Smooth muscle cell (in vitro differentiated cells): ENCODE results near the gene MROH8. TPM values are rescaled to one million over a fixed set of nuclear protein-coding genes. Genes with fewer than 3 reads are reported as not detected.

Experiments
- DNase-seq: peaks from one replicate; lab custom pipeline; 2025; ENCODE audit not compliant: unreplicated experiment; lab: John Stamatoyannopoulos, UW
- H2AFZ ChIP-seq: fragments of 200-600 bp; sonication (generic); 2 replicates; pipeline ENCODE4 v1.6.0; 2016; ENCODE audit warnings: antibody characterized with exemption, low read depth, mild to moderate bottlenecking
- H3F3A ChIP-seq: fragments of 200-600 bp; sonication (generic); 2 replicates; pipeline ENCODE4 v1.6.0; 2017; ENCODE audit warnings: antibody characterized with exemption, low read depth
- H3K27ac ChIP-seq: fragments of 200-600 bp; sonication (generic); 2 replicates; pipeline ENCODE4 v1.5.1; 2016; ENCODE audit warnings: low read depth, mild to moderate bottlenecking
- H3K27me3 ChIP-seq: fragments of 200-600 bp; sonication (generic); 2 replicates; pipeline ENCODE4 v1.6.1; 2016; ENCODE audit warnings: low read depth, mild to moderate bottlenecking
- H3K36me3 ChIP-seq: fragments of 200-600 bp; sonication (generic); 2 replicates; pipeline ENCODE4 v1.5.1; 2016; ENCODE audit warnings: low read depth
- H3K4me1 ChIP-seq: fragments of 200-600 bp; sonication (generic); 2 replicates; pipeline ENCODE4 v1.5.1; 2016; ENCODE audit warnings: low read depth
- H3K4me2 ChIP-seq: fragments of 200-600 bp; sonication (generic); 2 replicates; pipeline ENCODE4 v1.6.0; 2016; ENCODE audit warnings: mild to moderate bottlenecking
- H3K4me3 ChIP-seq: fragments of 200-600 bp; sonication (generic); 2 replicates; pipeline ENCODE4 v1.5.1; 2016; ENCODE audit warnings: mild to moderate bottlenecking
- H3K79me2 ChIP-seq: fragments of 200-600 bp; sonication (generic); 2 replicates; pipeline ENCODE4 v1.6.0; 2016; ENCODE audit warnings: low read depth, mild to moderate bottlenecking
- H3K9ac ChIP-seq: fragments of 200-600 bp; sonication (generic); 2 replicates; pipeline ENCODE4 v1.6.0; 2016; ENCODE audit warnings: low read depth
- H3K9me3 ChIP-seq: fragments of 200-600 bp; sonication (generic); replicated peaks from 2 replicates; pipeline ENCODE4 v1.5.1; 2016; ENCODE audit warnings: low read depth
- H4K20me1 ChIP-seq: fragments of 200-600 bp; sonication (generic); 2 replicates; pipeline ENCODE4 v1.6.0; 2016; ENCODE audit warnings: low read depth
- WGBS: methylation state at CpG from one replicate; pipeline ENCODE4 v1.1.7; 2016; ENCODE audit warnings: low lambda C conversion rate; 5-methylcytosine and 5-hydroxymethylcytosine counted together
- polyA plus RNA-seq: library from polyadenylated mRNA; unstranded; fragments of >200 nt; fragmentation: Nextera tagmentation; extraction: Ambion mirVana; gene quantifications from 2 replicates; pipeline ENCODE4 v1.2.1, GENCODE V29; 2016
- total RNA-seq: library from RNA; depleted of rRNA; stranded (reverse); fragments of >200 nt; gene quantifications from 2 replicates; pipeline ENCODE4 v1.2.3, GENCODE V29; 2014
- TF ChIP-seq, protein P1 (sequence below): fragments of 200-600 bp; sonication (generic); IDR thresholded peaks from 2 replicates; pipeline ENCODE4 v1.5.1; 2017; ENCODE audit warnings: borderline replicate concordance, mild to moderate bottlenecking, antibody characterized with exemption; ENCODE audit not compliant: insufficient read depth, poor library complexity, severe bottlenecking

The MROH8 gene
- total and polyA plus RNA-seq, 2 experiments from 2014 or later, result 0.81 to 1.6 TPM

GRCh38 chr20:37158248-37158647, 21.1 kb downstream of the MROH8 start:
- Histone ChIP-seq H2AFZ (no peak overlapping the region), H3K79me2 (no peaks in the 10 kb centered on the region), H4K20me1 (no peaks in the 10 kb centered on the region), H3F3A (no peaks in the 10 kb centered on the region), H3K9ac (no peak overlapping the region), H3K36me3 (no peaks in the 10 kb centered on the region), H3K4me2 (no peak overlapping the region), H3K4me3 (no peak overlapping the region), H3K27ac (no peak overlapping the region), H3K4me1 (no peaks in the 10 kb centered on the region), H3K9me3 (no peaks in the 10 kb centered on the region), H3K27me3 (peaks cover 4% of the 10 kb centered on the region)
- DNase-seq, result no peak
- TF ChIP-seq, protein P1, sequence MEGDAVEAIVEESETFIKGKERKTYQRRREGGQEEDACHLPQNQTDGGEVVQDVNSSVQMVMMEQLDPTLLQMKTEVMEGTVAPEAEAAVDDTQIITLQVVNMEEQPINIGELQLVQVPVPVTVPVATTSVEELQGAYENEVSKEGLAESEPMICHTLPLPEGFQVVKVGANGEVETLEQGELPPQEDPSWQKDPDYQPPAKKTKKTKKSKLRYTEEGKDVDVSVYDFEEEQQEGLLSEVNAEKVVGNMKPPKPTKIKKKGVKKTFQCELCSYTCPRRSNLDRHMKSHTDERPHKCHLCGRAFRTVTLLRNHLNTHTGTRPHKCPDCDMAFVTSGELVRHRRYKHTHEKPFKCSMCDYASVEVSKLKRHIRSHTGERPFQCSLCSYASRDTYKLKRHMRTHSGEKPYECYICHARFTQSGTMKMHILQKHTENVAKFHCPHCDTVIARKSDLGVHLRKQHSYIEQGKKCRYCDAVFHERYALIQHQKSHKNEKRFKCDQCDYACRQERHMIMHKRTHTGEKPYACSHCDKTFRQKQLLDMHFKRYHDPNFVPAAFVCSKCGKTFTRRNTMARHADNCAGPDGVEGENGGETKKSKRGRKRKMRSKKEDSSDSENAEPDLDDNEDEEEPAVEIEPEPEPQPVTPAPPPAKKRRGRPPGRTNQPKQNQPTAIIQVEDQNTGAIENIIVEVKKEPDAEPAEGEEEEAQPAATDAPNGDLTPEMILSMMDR, result no peak
- 96% methylated on average over 4 of the region's 4 CpGs for WGBS

GRCh38 chr20:37155987-37156386, 23.4 kb downstream of the MROH8 start:
- WGBS, result 91% methylated on average over 9 of the region's 9 CpGs
- TF ChIP-seq, protein P1, result no peak
- Histone ChIP-seq H3K27ac (no peak overlapping the region), H3F3A (no peaks in the 10 kb centered on the region), H3K9me3 (no peaks in the 10 kb centered on the region), H3K36me3 (no peaks in the 10 kb centered on the region), H3K9ac (no peak overlapping the region), H3K79me2 (no peaks in the 10 kb centered on the region), H3K27me3 (no peaks in the 10 kb centered on the region), H2AFZ (no peak overlapping the region), H3K4me3 (no peak overlapping the region), H4K20me1 (no peaks in the 10 kb centered on the region), H3K4me2 (no peak overlapping the region), H3K4me1 (no peaks in the 10 kb centered on the region)
- no peak for DNase-seq

DNA sequence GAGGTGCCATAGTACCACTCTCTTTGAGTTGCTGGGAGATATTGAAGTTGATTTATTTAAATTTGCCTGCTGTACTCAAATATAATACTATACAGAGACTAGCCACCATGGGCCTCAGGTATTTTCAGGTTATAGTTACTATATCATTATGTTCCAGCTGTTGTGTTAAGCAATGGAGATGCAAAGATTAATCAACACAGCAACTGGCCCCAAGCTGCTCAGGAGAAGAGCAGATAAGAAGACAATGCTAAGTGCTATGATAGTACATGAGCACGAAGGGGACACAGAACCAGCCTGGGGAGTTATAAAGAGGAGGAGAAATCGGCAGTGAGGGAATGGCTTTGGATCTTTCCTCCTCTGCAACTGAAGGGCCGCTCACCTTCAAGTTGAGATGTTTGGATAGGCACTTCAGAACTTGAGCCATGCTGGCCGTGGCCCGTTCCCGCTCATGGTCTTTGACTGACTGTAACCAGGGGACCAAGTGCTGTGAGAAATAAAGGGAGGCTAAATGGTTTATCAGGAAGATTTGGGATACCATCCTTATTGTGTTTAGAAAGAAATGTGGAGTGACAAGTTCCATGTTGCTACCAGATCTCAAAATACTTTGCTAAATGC, 24.6 kb downstream of the MROH8 start:
- Histone ChIP-seq H3K9me3 (no peaks in the 10 kb centered on the region), H3K27ac (no peak overlapping the region), H3K4me2 (no peak overlapping the region), H2AFZ (no peak overlapping the region), H4K20me1 (no peaks in the 10 kb centered on the region), H3K4me3 (no peak overlapping the region), H3K9ac (no peak overlapping the region), H3K36me3 (no peaks in the 10 kb centered on the region), H3F3A (no peaks in the 10 kb centered on the region), H3K4me1 (no peaks in the 10 kb centered on the region), H3K79me2 (no peaks in the 10 kb centered on the region), H3K27me3 (no peaks in the 10 kb centered on the region)
- no peak for DNase-seq
- TF ChIP-seq, protein P1, result no peak
- WGBS, result 92% methylated on average over 6 of the region's 6 CpGs

- no peak overlapping the region for H2AFZ ChIP-seq
- no peaks in the 10 kb centered on the region for H3K9me3 ChIP-seq
- no peak overlapping the region for H3K9ac ChIP-seq
- no peaks in the 10 kb centered on the region for H4K20me1 ChIP-seq
- TF ChIP-seq, protein P1, result no peak
- H3K4me3 ChIP-seq, result no peak overlapping the region
- H3F3A ChIP-seq, result no peaks in the 10 kb centered on the region
- DNase-seq, result no peak
- no peaks in the 10 kb centered on the region for H3K79me2 ChIP-seq
- H3K4me2 ChIP-seq, result no peak overlapping the region
- no peaks in the 10 kb centered on the region for H3K27me3 ChIP-seq
- no peaks in the 10 kb centered on the region for H3K4me1 ChIP-seq
- no peak overlapping the region for H3K27ac ChIP-seq
- 93% methylated on average over 7 of the region's 7 CpGs for WGBS
- H3K36me3 ChIP-seq, result no peaks in the 10 kb centered on the region
These were observed 27.1 kb downstream of the MROH8 start for GRCh38 chr20:37152284-37152683.
